H9 (cell line): ENCODE results near the gene GNAS. TPM values are rescaled to one million over a fixed set of nuclear protein-coding genes. Genes with fewer than 3 reads are reported as not detected.

ENCODE experiments used
- DNase-seq: peaks from one replicate; pipeline ENCODE4 v3.0.0-alpha.2; 2017
- H2AFZ ChIP-seq: one replicate; pipeline ENCODE4 v1.6.1; 2013; ENCODE audit warnings: mild to moderate bottlenecking, low read length, control low read depth, moderate library complexity
- H2AK5ac ChIP-seq: 2 replicates; pipeline ENCODE4 v1.6.1; 2013; ENCODE audit warnings: low read length, control low read depth, mixed read lengths; ENCODE audit not compliant: insufficient read length
- H2BK120ac ChIP-seq: one replicate; pipeline ENCODE4 v1.6.1; 2013; ENCODE audit warnings: low read depth, mild to moderate bottlenecking, low read length, control low read depth, inconsistent platforms; ENCODE audit not compliant: poor library complexity, severe bottlenecking
- H2BK12ac ChIP-seq: 2 replicates; pipeline ENCODE4 v1.6.1; 2013; ENCODE audit warnings: low read length, control low read depth, mixed read lengths, low read depth; ENCODE audit not compliant: insufficient read length
- H2BK15ac ChIP-seq: 2 replicates; pipeline ENCODE4 v1.6.1; 2013; ENCODE audit warnings: low read depth, low read length, control low read depth
- H2BK20ac ChIP-seq: one replicate; pipeline ENCODE4 v1.6.1; 2013; ENCODE audit warnings: low read depth, mild to moderate bottlenecking, low read length, control low read depth, inconsistent platforms; ENCODE audit not compliant: poor library complexity, severe bottlenecking
- H2BK5ac ChIP-seq: 2 replicates; pipeline ENCODE4 v1.6.1; 2013; ENCODE audit warnings: low read length, control low read depth, mixed read lengths; ENCODE audit not compliant: insufficient read length
- H3K14ac ChIP-seq: 2 replicates; pipeline ENCODE4 v1.6.1; 2013; ENCODE audit warnings: low read length, control low read depth; ENCODE audit not compliant: insufficient read depth
- H3K18ac ChIP-seq: 2 replicates; pipeline ENCODE4 v1.6.1; 2013; ENCODE audit warnings: low read depth, mild to moderate bottlenecking, mixed read lengths, low read length, control low read depth; ENCODE audit not compliant: insufficient read length
- H3K23ac ChIP-seq: 2 replicates; pipeline ENCODE4 v1.6.1; 2013; ENCODE audit warnings: low read length, control low read depth, mixed read lengths, low read depth; ENCODE audit not compliant: insufficient read length
- H3K23me2 ChIP-seq: 2 replicates; pipeline ENCODE4 v1.6.1; 2013; ENCODE audit warnings: low read depth, mild to moderate bottlenecking, mixed read lengths, low read length, control low read depth; ENCODE audit not compliant: insufficient read length, poor library complexity, severe bottlenecking
- H3K27ac ChIP-seq: 2 replicates; pipeline ENCODE4 v1.5.1; 2013; ENCODE audit warnings: low read length, control low read depth, mixed read lengths, low read depth; ENCODE audit not compliant: insufficient read length
- H3K27me3 ChIP-seq: 2 replicates; pipeline ENCODE4 v1.6.1; 2013; ENCODE audit warnings: low read length, control low read depth, inconsistent platforms; ENCODE audit not compliant: insufficient read depth
- H3K4ac ChIP-seq: 2 replicates; pipeline ENCODE4 v1.6.1; 2013; ENCODE audit warnings: low read depth, mild to moderate bottlenecking, control low read depth, inconsistent platforms, low read length, moderate library complexity
- H3K4me1 ChIP-seq: 2 replicates; pipeline ENCODE4 v1.6.1; 2013; ENCODE audit warnings: low read length, control low read depth, inconsistent platforms; ENCODE audit not compliant: insufficient read depth
- H3K4me2 ChIP-seq: 2 replicates; pipeline ENCODE4 v1.6.1; 2013; ENCODE audit warnings: low read length, control low read depth, mixed read lengths; ENCODE audit not compliant: insufficient read length, insufficient read depth
- H3K56ac ChIP-seq: 2 replicates; pipeline ENCODE4 v1.6.1; 2013; ENCODE audit warnings: low read depth, mild to moderate bottlenecking, mixed read lengths, low read length, control low read depth; ENCODE audit not compliant: insufficient read length
- H3K79me1 ChIP-seq: 2 replicates; pipeline ENCODE4 v1.6.1; 2013; ENCODE audit warnings: low read depth, mild to moderate bottlenecking, moderate library complexity, low read length, control low read depth, inconsistent platforms; ENCODE audit not compliant: insufficient read depth, poor library complexity, severe bottlenecking
- H3K79me2 ChIP-seq: 2 replicates; pipeline ENCODE4 v1.6.1; 2013; ENCODE audit warnings: low read length, control low read depth, inconsistent platforms; ENCODE audit not compliant: insufficient read depth
- H3K9ac ChIP-seq: 2 replicates; pipeline ENCODE4 v1.6.1; 2013; ENCODE audit warnings: low read length, control low read depth, mixed read lengths; ENCODE audit not compliant: insufficient read length; ENCODE audit errors: extremely low read depth
- H3K9me3 ChIP-seq: one replicate; pipeline ENCODE4 v1.6.1; 2013; ENCODE audit warnings: low read depth, low read length, inconsistent platforms; ENCODE audit not compliant: control insufficient read depth
- H3T11ph ChIP-seq: one replicate; pipeline ENCODE4 v1.6.1; 2013; ENCODE audit warnings: mild to moderate bottlenecking, low read length, control low read depth, inconsistent platforms
- H4K20me1 ChIP-seq: one replicate; pipeline ENCODE4 v1.6.1; 2013; ENCODE audit not compliant: control insufficient read depth, insufficient read length, insufficient read depth
- H4K5ac ChIP-seq: 2 replicates; pipeline ENCODE4 v1.6.1; 2013; ENCODE audit warnings: low read depth, mild to moderate bottlenecking, mixed read lengths, low read length, control low read depth; ENCODE audit not compliant: insufficient read length
- H4K8ac ChIP-seq: replicated peaks from 2 replicates; pipeline ENCODE4 v1.6.1; 2013; ENCODE audit warnings: low read length, control low read depth, mixed read lengths, low read depth; ENCODE audit not compliant: insufficient read length
- H4K91ac ChIP-seq: 2 replicates; pipeline ENCODE4 v1.6.1; 2013; ENCODE audit warnings: low read depth, mild to moderate bottlenecking, moderate library complexity, mixed read lengths, low read length, control low read depth; ENCODE audit not compliant: insufficient read length
- H3K27ac Mint-ChIP-seq, 3 experiments: 2 replicates in 2 of 3; 3 replicates in 1 of 3; pipeline ENCODE4 v1.8.0; 2020 to 2021; ENCODE audit warnings: mixed read lengths in 3 of 3, mild to moderate bottlenecking in 1 of 3, moderate library complexity in 1 of 3
- H3K27me3 Mint-ChIP-seq: 2 replicates; pipeline ENCODE4 v1.8.0; 2021; ENCODE audit warnings: low read depth, mild to moderate bottlenecking, moderate library complexity, mixed read lengths
- H3K36me3 Mint-ChIP-seq, 3 experiments: 2 replicates in 2 of 3; 3 replicates in 1 of 3; pipeline ENCODE4 v1.8.0; 2020 to 2021; ENCODE audit warnings: low read depth in 3 of 3, mixed read lengths in 3 of 3; ENCODE audit not compliant: insufficient read depth in 1 of 3
- H3K4me1 Mint-ChIP-seq, 2 experiments: 2 replicates each; pipeline ENCODE4 v1.8.0; 2020; ENCODE audit warnings: mixed read lengths in 2 of 2
- H3K4me3 Mint-ChIP-seq, 2 experiments: 2 replicates in 1 of 2; 3 replicates in 1 of 2; pipeline ENCODE4 v1.8.0; 2020 to 2021; ENCODE audit warnings: mild to moderate bottlenecking in 2 of 2, mixed read lengths in 2 of 2, moderate library complexity in 1 of 2
- H3K9me3 Mint-ChIP-seq, 2 experiments: 2 replicates in 1 of 2; 3 replicates in 1 of 2; pipeline ENCODE4 v1.8.0; 2020; ENCODE audit warnings: mild to moderate bottlenecking in 2 of 2, mixed read lengths in 2 of 2, moderate library complexity in 1 of 2
- CTCF ChIP-seq: fragments of 200-600 bp; sonication (generic); conservative IDR thresholded peaks from 3 replicates; pipeline ENCODE4 v1.8.0; 2021; ENCODE audit warnings: antibody characterized with exemption, mild to moderate bottlenecking
- WGBS: extraction: QIAGEN DNeasy Blood & Tissue Kit; methylation state at CpG from one replicate; pipeline ENCODE4 v1.1.7; 2013; ENCODE audit warnings: missing lambda C conversion rate, low lambda C conversion rate, mixed read lengths; ENCODE audit not compliant: insufficient read length; ENCODE audit errors: extremely low coverage; 5-methylcytosine and 5-hydroxymethylcytosine counted together
- total RNA-seq: library from RNA; stranded (reverse); gene quantifications from 2 replicates; pipeline ENCODE4 v1.2.1, GENCODE V29; 2021

GNAS gene
- total RNA-seq, 1 experiment from 2014 or later = 920 TPM

- no peak overlapping the region; a peak in 3 of 7 replicates for H3K27ac Mint-ChIP-seq
Observed at GRCh38 chr20:58878399-58878798, 25.9 kb downstream of the GNAS start.

More at GRCh38 chr20:58878399-58878798, 25.9 kb downstream of the GNAS start:
- Histone ChIP-seq H3K27ac (no peak overlapping the region), H2AFZ (no peak overlapping the region), H2BK15ac (no peak overlapping the region), H3K4me1 (peaks cover 5% of the 10 kb centered on the region; the same call in 1 of the 2 replicates), H3K9me3 (no peaks in the 10 kb centered on the region), H3K79me1 (no peaks in the 10 kb centered on the region), H2BK20ac (no peak overlapping the region), H4K5ac (no peak overlapping the region), H3K18ac (no peak overlapping the region), H3K56ac (no peak overlapping the region), H2BK12ac (no peak overlapping the region), H4K20me1 (no peaks in the 10 kb centered on the region), H2AK5ac (no peak overlapping the region), H3K9ac (no peak overlapping the region), H3T11ph (no peak overlapping the region), H3K79me2 (no peaks in the 10 kb centered on the region), H3K23ac (no peak overlapping the region), H3K27me3 (no peaks in the 10 kb centered on the region), H3K23me2 (no peaks in the 10 kb centered on the region), H2BK120ac (no peak overlapping the region), H3K4ac (no peak overlapping the region), H4K8ac (no peak overlapping the region), H3K14ac (no peak overlapping the region), H2BK5ac (no peak overlapping the region), H3K4me2 (no peak overlapping the region), H4K91ac (no peak overlapping the region)
- Mint-ChIP-seq H3K9me3 (no peaks in the 10 kb centered on the region; a peak in 1 of 5 replicates), H3K27me3 (no peaks in the 10 kb centered on the region; the same call in none of the 2 replicates), H3K4me1 (peaks cover 68 to 80% of the 10 kb centered on the region in 2 experiments), H3K4me3 (no peak overlapping the region), H3K36me3 (peaks cover 0 to 4% (median 0%) of the 10 kb centered on the region in 3 experiments; a peak in 3 of 7 replicates)
- no CpG with 5 or more reads among the region's 4 CpGs for WGBS
- no peak for DNase-seq
- TF ChIP-seq CTCF = no peak
